Fibroblast of pulmonary artery (primary cell): ENCODE data around the gene IQUB.

ENCODE experiments used
- DNase-seq: peaks from one replicate; pipeline ENCODE4 v3.0.0-alpha.2; 2010; ENCODE audit warnings: low read depth
- H3K4me3 ChIP-seq: replicated peaks from 2 replicates; pipeline ENCODE4 v1.5.1; 2011; ENCODE audit warnings: low read depth, mild to moderate bottlenecking, control low read depth, low read length, moderate library complexity
- CTCF ChIP-seq: IDR thresholded peaks from 2 replicates; pipeline ENCODE4 v1.5.1; 2011; ENCODE audit warnings: mild to moderate bottlenecking, control low read depth, low read length, inconsistent platforms; ENCODE audit errors: missing control alignments

Gene IQUB

DNA sequence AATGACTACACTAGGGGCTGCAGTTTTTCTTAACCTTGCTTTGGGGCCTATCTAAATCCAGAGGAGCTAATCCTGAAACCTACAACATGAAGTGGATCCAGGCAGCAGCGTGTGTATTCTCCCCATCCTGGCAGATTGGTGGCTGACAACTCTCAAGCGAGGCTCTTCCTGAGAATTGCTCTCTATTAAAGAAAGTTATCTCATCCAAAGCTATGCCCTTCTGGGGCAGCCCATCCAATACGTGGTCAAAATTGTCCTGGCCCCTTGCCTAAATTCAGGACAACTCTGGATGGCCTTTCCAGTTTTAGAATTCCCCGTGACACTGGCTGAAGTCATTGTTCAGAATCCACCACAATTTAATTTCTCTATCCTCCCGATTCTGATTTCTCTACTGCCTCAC lies 66.1 kb downstream of the IQUB start:
- no peak for DNase-seq
- TF ChIP-seq CTCF, result no peak
- H3K4me3 ChIP-seq, result no peak overlapping the region

- H3K4me3 ChIP-seq, result no peak overlapping the region
- DNase-seq, result no peak
- TF ChIP-seq CTCF, result no peak
Observed at GRCh38 chr7:123463890-123464289, 70.5 kb downstream of the IQUB start.

DNA sequence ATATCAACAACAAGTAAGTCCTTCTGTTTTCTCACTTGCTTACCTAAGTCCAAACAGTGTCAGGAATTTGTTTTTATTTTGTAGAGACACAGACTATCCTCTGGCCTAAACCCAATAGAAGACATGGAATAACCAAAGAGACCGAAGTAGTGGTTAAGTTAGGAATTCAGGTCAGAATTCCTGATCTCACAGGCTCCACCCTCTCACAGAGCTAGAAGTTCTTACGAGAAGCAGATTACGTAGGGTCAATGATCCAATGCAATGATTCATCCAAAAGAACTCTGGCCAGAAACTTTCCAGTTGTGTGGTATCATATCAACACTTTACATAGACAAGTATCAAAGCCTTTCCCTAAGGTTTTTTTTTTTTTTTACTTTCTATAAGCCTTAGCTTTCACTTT lies 73.8 kb downstream of the IQUB start:
- peak; percentile 93 for DNase-seq

GRCh38 chr7:123455965-123456470 lies 78.4 kb downstream of the IQUB start:
- DNase-seq, result no peak
- no peak overlapping the region for H3K4me3 ChIP-seq
- no peak for TF ChIP-seq CTCF

More for the DNA sequence above, 73.8 kb downstream of the IQUB start:
- TF ChIP-seq CTCF, result no peak
- no peak overlapping the region for H3K4me3 ChIP-seq

- no peak for DNase-seq
- TF ChIP-seq CTCF, result no peak
- H3K4me3 ChIP-seq, result no peak overlapping the region
Observed at GRCh38 chr7:123440101-123440548, 94.3 kb downstream of the IQUB start.

DNA sequence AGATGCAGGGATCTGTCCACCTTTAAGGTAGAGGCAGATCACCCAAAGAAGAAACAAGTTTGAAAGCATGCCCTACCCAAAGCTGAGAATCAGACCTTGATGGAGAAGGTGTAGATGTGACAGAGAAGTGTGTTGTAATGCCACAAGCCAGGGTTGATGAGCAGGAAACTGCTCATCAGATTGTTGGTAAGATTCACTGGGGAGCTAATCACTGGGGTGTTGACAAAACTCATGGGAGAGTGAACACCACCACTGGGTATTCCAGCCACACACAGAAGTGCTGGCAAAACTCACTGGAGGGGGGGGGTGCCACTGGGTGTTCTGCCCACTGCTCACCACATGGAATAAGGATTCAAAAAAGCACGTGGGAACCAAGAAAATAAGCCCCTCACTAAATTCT lies 95.2 kb downstream of the IQUB start:
- no peak for DNase-seq
- no peak for TF ChIP-seq CTCF
- H3K4me3 ChIP-seq, result no peak overlapping the region

DNA sequence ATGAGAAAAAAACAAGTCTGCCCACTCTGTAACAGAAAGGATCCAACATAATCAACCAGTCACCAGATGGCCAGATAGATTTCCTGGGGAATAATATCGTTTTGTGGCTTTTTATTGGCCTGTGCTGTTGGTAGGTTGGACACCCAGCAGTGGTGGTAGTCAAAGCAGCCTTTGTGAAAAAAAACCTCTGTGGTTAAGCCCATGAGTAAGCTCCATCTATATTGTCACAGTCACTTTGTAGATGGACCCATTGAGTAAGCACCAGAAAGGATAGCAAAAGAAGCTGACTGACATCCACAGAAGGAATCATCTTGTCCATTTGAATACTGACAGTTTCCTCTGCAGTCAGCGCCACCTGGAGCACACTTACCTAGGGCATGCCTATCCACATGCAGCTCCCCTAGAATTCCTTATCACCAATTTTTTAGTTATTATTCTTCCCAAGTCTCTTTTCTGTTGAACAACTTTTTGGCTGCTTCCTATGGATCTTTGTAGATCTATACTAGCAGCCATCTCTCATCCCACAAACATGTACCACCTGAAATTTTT lies 96.9 kb downstream of the IQUB start:
- no peak for DNase-seq
- TF ChIP-seq CTCF, result no peak
- no peak overlapping the region for H3K4me3 ChIP-seq
